Small intestine (tissue), 7 donors: Measurements from ENCODE around the gene ADAMTSL1. TPM values are rescaled to one million over a fixed set of nuclear protein-coding genes. Genes with fewer than 3 reads are reported as not detected.
"Not testable (repeated sequence)": the region's sequence is repeated elsewhere in the genome, so short reads cannot be mapped to it uniquely, and the experiment has no call there.

Experiments used
- DNase-seq, 2 donors: peaks; one replicate each; pipeline versions ENCODE4 v3.0.0 to v3.0.0-alpha.2; 2013
- FAIRE-seq: peaks from 2 replicates; lab custom pipeline; 2012; peaks lifted over from hg19 to GRCh38; lab: Jason Lieb, UNC
- H3K27ac ChIP-seq, 3 donors: one replicate each; pipeline ENCODE4 v1.5.1; 2013; ENCODE audit warnings: low read length in 2 of 3, mild to moderate bottlenecking in 2 of 3, control low read depth in 1 of 3, inconsistent platforms in 1 of 3, low read depth in 1 of 3, moderate library complexity in 1 of 3
- H3K27me3 ChIP-seq, 3 donors: one replicate each; pipeline ENCODE4 v1.6.1; 2013; ENCODE audit warnings: low read length in 3 of 3, inconsistent platforms in 1 of 3; ENCODE audit not compliant: control insufficient read depth in 3 of 3, insufficient read depth in 3 of 3
- H3K36me3 ChIP-seq, 3 donors: one replicate each; pipeline ENCODE4 v1.6.1; 2013; ENCODE audit warnings: low read length in 3 of 3, inconsistent platforms in 1 of 3, low read depth in 1 of 3, mild to moderate bottlenecking in 1 of 3, moderate library complexity in 1 of 3; ENCODE audit not compliant: control insufficient read depth in 3 of 3, insufficient read depth in 2 of 3
- H3K4me1 ChIP-seq, 3 donors: one replicate each; pipeline ENCODE4 v1.6.1; 2013; ENCODE audit warnings: low read length in 2 of 3, inconsistent platforms in 1 of 3, low read depth in 1 of 3, mild to moderate bottlenecking in 1 of 3, moderate library complexity in 1 of 3; ENCODE audit not compliant: control insufficient read depth in 3 of 3, insufficient read depth in 2 of 3
- H3K4me3 ChIP-seq, 3 donors: one replicate each; pipeline ENCODE4 v1.5.1; 2013; ENCODE audit warnings: low read length in 3 of 3, control low read depth in 1 of 3, inconsistent platforms in 1 of 3, low read depth in 1 of 3, mild to moderate bottlenecking in 1 of 3, moderate library complexity in 1 of 3
- H3K9me3 ChIP-seq, 2 donors: one replicate each; pipeline ENCODE4 v1.6.1; 2013; ENCODE audit warnings: low read depth in 1 of 2, low read length in 1 of 2; ENCODE audit not compliant: control insufficient read depth in 2 of 2, insufficient read depth in 1 of 2
- WGBS, 3 donors: extraction: QIAGEN DNeasy Blood & Tissue Kit; methylation state at CpG; one replicate each; pipeline ENCODE4 v1.1.7; 2013; 5-methylcytosine and 5-hydroxymethylcytosine counted together
- polyA plus RNA-seq, 4 donors: library from polyadenylated mRNA; stranded (reverse) in 3 of 4; unstranded in 1 of 4; fragments of 200-250 nt in 3 of 4; fragments of 120-200 nt in 1 of 4; gene quantifications; one replicate each; pipeline versions ENCODE4 v1.2.1 to v1.2.3, GENCODE V29; 2013
- donor health status: healthy with polysubstance abuse.
- donor health status: control.
- donor health status: control.
- donor health status: Bipolar disorder and iron deficiency.
- donor health status: healthy.

The ADAMTSL1 gene
- polyA plus RNA-seq, 4 donors: 0.97 to 1.6 TPM; not detected in 2

- 68 to 93% (median 80%) methylated on average over 4 of the region's 4 CpGs for WGBS, 3 donors
- Histone ChIP-seq H3K27ac (no peak overlapping the region), H3K36me3 (no peaks in the 10 kb centered on the region)
Measured at GRCh38 chr9:18863791-18864190, 389.8 kb downstream of the ADAMTSL1 start.

GRCh38 chr9:18864516-18864915, 390.6 kb downstream of the ADAMTSL1 start:
- Histone ChIP-seq H3K36me3 (no peaks in the 10 kb centered on the region), H3K27ac (no peak overlapping the region), H3K4me1 (no peaks in the 10 kb centered on the region), H3K27me3 (peaks cover 0 to 3% (median 0%) of the 10 kb centered on the region in 3 donors), H3K9me3 (peaks cover 1 to 4% of the 10 kb centered on the region in 2 donors), H3K4me3 (no peak overlapping the region)
- no peak for DNase-seq
- FAIRE-seq: no peak
- 91 to 100% (median 96%) methylated on average over 1 of the region's 1 CpG for WGBS, 3 donors

More at GRCh38 chr9:18863791-18864190, 389.8 kb downstream of the ADAMTSL1 start:
- peaks cover 0 to 3% (median 0%) of the 10 kb centered on the region in 3 donors for H3K27me3 ChIP-seq
- H3K9me3 ChIP-seq: peaks cover 0 to 1% of the 10 kb centered on the region in 2 donors
- no peak overlapping the region for H3K4me3 ChIP-seq
- FAIRE-seq (no peak), DNase-seq (no peak)
- no peaks in the 10 kb centered on the region for H3K4me1 ChIP-seq

GRCh38 chr9:18865542-18865941, 391.6 kb downstream of the ADAMTSL1 start:
- H3K4me3 ChIP-seq: no peak overlapping the region
- DNase-seq: no peak
- peaks cover 0 to 3% (median 0%) of the 10 kb centered on the region in 3 donors for H3K27me3 ChIP-seq
- H3K4me1 ChIP-seq: no peaks in the 10 kb centered on the region
- no peak overlapping the region for H3K27ac ChIP-seq
- FAIRE-seq: no peak
- no peaks in the 10 kb centered on the region for H3K36me3 ChIP-seq
- WGBS, 3 donors: 92 to 97% (median 96%) methylated on average over 3 of the region's 3 CpGs
- peaks cover 1 to 4% of the 10 kb centered on the region in 2 donors for H3K9me3 ChIP-seq

DNA sequence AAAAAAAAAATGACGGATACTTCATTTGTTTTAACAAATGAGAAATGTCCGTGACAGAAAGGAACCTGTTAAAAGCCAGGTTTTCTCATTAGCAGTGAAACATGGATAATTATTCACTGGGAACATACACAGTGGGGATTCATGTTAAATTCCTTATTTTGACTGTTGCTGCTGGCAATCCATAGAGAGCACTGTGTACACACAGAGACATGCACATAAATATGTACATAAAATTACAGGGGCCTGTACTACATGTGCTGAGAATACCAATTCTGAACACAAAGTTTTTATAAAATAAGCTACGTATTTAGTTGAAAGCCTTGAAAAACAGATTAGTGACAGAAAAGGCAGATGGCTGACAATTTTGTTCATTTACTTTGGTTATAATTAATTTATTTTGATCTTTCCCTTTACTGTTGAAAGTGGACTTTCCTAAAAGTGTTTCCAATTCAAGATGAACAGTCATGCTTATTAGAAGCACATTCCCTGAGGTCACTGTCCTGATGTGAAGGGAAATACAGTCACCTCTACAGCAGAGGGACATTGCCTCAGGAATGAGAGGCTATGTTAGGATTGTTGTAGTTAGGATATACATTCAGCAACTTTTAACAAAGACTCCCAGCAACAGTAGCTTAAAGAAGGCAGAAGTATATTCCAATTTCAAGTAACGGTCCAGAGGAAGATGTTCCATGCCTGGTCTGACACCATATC, 392.3 kb downstream of the ADAMTSL1 start:
- Histone ChIP-seq H3K27me3 (peaks cover 0 to 3% (median 0%) of the 10 kb centered on the region in 3 donors), H3K27ac (no peak overlapping the region), H3K9me3 (peaks cover 1 to 4% of the 10 kb centered on the region in 2 donors), H3K4me3 (no peak overlapping the region), H3K36me3 (no peaks in the 10 kb centered on the region), H3K4me1 (no peaks in the 10 kb centered on the region)
- WGBS, 3 donors: 90 to 92% (median 90%) methylated on average over 4 of the region's 4 CpGs
- DNase-seq (no peak), FAIRE-seq (no peak)

DNA sequence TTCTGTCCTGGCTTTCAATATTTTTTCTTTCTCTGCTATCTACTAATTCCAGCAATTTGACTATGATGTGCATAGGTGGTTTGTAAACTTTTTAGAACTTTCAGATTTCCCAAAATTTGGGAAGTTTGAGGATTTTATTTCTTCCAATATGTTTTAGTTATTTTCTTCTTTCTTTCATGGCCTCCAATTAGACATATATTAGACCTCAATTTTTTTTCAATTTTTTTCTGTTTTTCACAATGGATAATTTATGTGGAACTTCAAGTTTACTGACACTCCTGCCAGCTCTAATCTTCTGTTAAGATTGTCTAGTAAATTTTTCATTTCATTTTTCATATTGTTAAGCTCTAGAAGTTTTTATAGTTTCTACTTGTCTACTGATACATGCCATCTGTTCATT, 395.8 kb downstream of the ADAMTSL1 start:
- H3K27ac ChIP-seq: no peak overlapping the region
- FAIRE-seq (no peak), DNase-seq (no peak)
- no peaks in the 10 kb centered on the region for H3K27me3 ChIP-seq
- H3K4me1 ChIP-seq: no peaks in the 10 kb centered on the region
- no peaks in the 10 kb centered on the region for H3K36me3 ChIP-seq
- peaks cover 1 to 6% of the 10 kb centered on the region in 2 donors for H3K9me3 ChIP-seq
- no peak overlapping the region for H3K4me3 ChIP-seq

DNA sequence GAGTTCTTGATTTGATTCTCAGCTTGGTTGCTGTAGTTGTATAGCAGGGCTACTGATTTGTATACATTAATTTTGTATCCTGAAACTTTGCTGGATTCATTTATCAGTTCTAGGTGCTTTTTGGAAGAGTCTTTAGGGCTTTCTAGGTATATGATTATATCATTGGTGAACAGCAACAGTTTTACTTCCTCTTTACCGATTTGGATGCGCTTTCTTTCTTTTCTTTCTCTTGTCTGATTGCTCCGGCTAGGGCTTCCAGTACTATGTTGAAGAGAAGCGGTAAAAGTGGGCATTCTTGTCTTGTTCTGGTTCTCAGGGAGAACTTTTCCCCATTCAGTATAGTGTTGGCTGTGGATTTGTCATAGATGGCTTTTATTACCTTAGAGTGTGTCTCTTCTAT, 400.1 kb downstream of the ADAMTSL1 start:
- Histone ChIP-seq H3K4me3 (no peak overlapping the region), H3K27ac (no peak overlapping the region), H3K36me3 (no peaks in the 10 kb centered on the region), H3K27me3 (no peaks in the 10 kb centered on the region), H3K9me3 (peaks cover 0 to 5% of the 10 kb centered on the region in 2 donors), H3K4me1 (no peaks in the 10 kb centered on the region)
- 88 to 91% (median 89%) methylated on average over 4 of the region's 4 CpGs for WGBS, 3 donors
- no peak for FAIRE-seq
- no peak for DNase-seq

DNA sequence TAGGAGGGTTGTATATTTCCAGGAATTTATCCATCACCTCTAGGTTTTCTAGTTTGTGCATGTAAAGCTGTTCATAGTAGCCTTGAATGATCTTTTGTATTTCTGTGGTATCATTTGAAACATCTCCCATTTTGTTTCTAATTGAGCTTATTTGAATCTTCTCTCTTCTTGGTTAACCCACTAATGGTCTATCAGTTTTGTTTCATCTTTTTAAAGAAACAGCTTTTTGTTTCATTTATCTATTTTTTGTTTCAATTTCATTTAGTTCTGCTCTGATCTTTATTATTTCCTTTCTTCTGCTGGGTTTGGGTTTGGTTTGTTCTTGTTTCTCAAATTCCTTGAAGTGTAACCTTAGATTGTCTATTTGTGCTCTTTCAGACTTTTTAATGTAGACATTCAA, 401.0 kb downstream of the ADAMTSL1 start:
- not testable (repeated sequence) for H3K4me1 ChIP-seq, FAIRE-seq

GRCh38 chr9:18877984-18878383, 404.0 kb downstream of the ADAMTSL1 start:
- Histone ChIP-seq H3K27me3 (no peaks in the 10 kb centered on the region), H3K27ac (no peak overlapping the region), H3K36me3 (no peaks in the 10 kb centered on the region), H3K4me3 (no peak overlapping the region), H3K9me3 (no peaks in the 10 kb centered on the region), H3K4me1 (no peaks in the 10 kb centered on the region)
- WGBS, 3 donors: 80 to 89% (median 85%) methylated on average over 3 of the region's 3 CpGs
- DNase-seq (no peak), FAIRE-seq (no peak)

More for the DNA sequence above, 401.0 kb downstream of the ADAMTSL1 start:
- H3K27ac ChIP-seq, H3K4me3 ChIP-seq, DNase-seq, H3K36me3 ChIP-seq, H3K9me3 ChIP-seq, H3K27me3 ChIP-seq: not testable (repeated sequence)

DNA sequence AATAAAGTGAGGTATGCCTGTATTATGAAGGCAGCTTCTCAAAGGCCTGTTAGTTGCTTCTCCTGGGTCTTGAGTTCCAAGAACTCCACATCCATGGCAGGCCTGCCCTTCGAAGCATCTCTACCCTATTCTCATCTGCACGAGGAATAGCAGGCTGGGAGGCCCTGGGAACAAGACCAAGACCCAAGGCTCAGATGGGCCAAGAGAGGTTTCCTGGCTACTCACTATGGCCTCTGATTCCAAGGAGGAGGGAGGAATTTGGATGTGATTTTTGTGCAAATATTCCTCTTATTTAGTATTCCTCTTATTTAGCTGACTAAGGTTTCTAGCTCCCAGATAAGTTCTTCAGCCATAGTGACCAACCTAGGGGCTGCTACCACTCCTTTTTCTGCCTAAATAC, 407.8 kb downstream of the ADAMTSL1 start:
- Histone ChIP-seq H3K4me1 (no peaks in the 10 kb centered on the region), H3K27me3 (no peaks in the 10 kb centered on the region), H3K36me3 (no peaks in the 10 kb centered on the region), H3K4me3 (no peak overlapping the region), H3K9me3 (no peaks in the 10 kb centered on the region), H3K27ac (no peak overlapping the region)
- DNase-seq (no peak), FAIRE-seq (no peak)
- WGBS, 3 donors: 71 to 74% (median 72%) methylated on average over 2 of the region's 2 CpGs
